Muscle of back (tissue), 11 donors: ENCODE data around the gene ANKRD13D. TPM values are rescaled to one million over a fixed set of nuclear protein-coding genes. Genes with fewer than 3 reads are reported as not detected.

Source experiments
- DNase-seq, 3 donors: peaks; one replicate each; pipeline versions ENCODE4 v3.0.0 to v3.0.0-alpha.2; 2013
- polyA plus RNA-seq, 10 donors: library from polyadenylated mRNA; unstranded; fragments of 120-200 nt; gene quantifications; one replicate each; pipeline ENCODE4 v1.2.1, GENCODE V29; 2013; ENCODE audit not compliant: insufficient read length in 10 of 10

Gene ANKRD13D
- polyA plus RNA-seq, 10 donors = 17.3 to 37.9 (median 25.9) TPM

GRCh38 chr11:67260885-67261639, 28.0 kb upstream of the ANKRD13D start:
- peak in 2 of 3 donors; percentile 50 to 66 for DNase-seq

GRCh38 chr11:67261640-67261945, 27.5 kb upstream of the ANKRD13D start:
- no peak for DNase-seq

- no peak for DNase-seq
Observed at GRCh38 chr11:67261946-67262681, 27.0 kb upstream of the ANKRD13D start.

- DNase-seq = peak; percentile 62 to 87 (median 73)
Observed at GRCh38 chr11:67262731-67263675, 26.1 kb upstream of the ANKRD13D start.

- no peak for DNase-seq
Observed at GRCh38 chr11:67264260-67264659, 24.8 kb upstream of the ANKRD13D start.

- no peak for DNase-seq
Observed at GRCh38 chr11:67264877-67265632, 24.0 kb upstream of the ANKRD13D start.

- DNase-seq = peak; percentile 66 to 89 (median 85)
Observed at GRCh38 chr11:67265633-67266448, 23.3 kb upstream of the ANKRD13D start.

- peak in 1 of 3 donors; percentile 71 for DNase-seq
Observed at GRCh38 chr11:67266449-67267187, 22.5 kb upstream of the ANKRD13D start, which contains the start of gene GRK2. GRK2 (plus strand) TSS chr11:67266473; CDS start chr11:67266700, 227 bp downstream.

- DNase-seq = no peak
Observed at GRCh38 chr11:67267188-67268080, 21.7 kb upstream of the ANKRD13D start.

- DNase-seq = no peak
Observed at GRCh38 chr11:67268081-67268961, 20.8 kb upstream of the ANKRD13D start.

GRCh38 chr11:67268962-67269268, 20.2 kb upstream of the ANKRD13D start:
- DNase-seq = no peak

- DNase-seq = no peak
Observed at GRCh38 chr11:67269401-67270255, 19.5 kb upstream of the ANKRD13D start.

- DNase-seq = peak in 1 of 3 donors; percentile 86
Observed at GRCh38 chr11:67270256-67271204, 18.6 kb upstream of the ANKRD13D start.

- DNase-seq = no peak
Observed at GRCh38 chr11:67271205-67271540, 17.9 kb upstream of the ANKRD13D start.

- no peak for DNase-seq
Observed at GRCh38 chr11:67271541-67272284, 17.4 kb upstream of the ANKRD13D start.
